Activated CD4-positive, alpha-beta T cell treated with anti-CD3 and anti-CD28 coated beads, Interleukin-2, amount 10 ng/mL, durations not matched to agents 24 days and 14 days (primary cell): ENCODE results near the gene CAMSAP1. TPM values are rescaled to one million over a fixed set of nuclear protein-coding genes. Genes with fewer than 3 reads are reported as not detected.
"Not testable (repeated sequence)": the region's sequence is repeated elsewhere in the genome, so short reads cannot be mapped to it uniquely, and the experiment has no call there.

Source experiments
- DNase-seq: peaks from one replicate; pipeline ENCODE4 v3.0.0; 2022
- H3K27ac Mint-ChIP-seq: one replicate; pipeline ENCODE4 v1.8.0; 2022; ENCODE audit warnings: mild to moderate bottlenecking, mixed read lengths
- H3K27me3 Mint-ChIP-seq: one replicate; pipeline ENCODE4 v1.8.0; 2022; ENCODE audit warnings: mixed read lengths
- H3K36me3 Mint-ChIP-seq: one replicate; pipeline ENCODE4 v1.8.0; 2022; ENCODE audit warnings: low read depth, mild to moderate bottlenecking, mixed read lengths
- H3K4me1 Mint-ChIP-seq: one replicate; pipeline ENCODE4 v1.8.0; 2021; ENCODE audit warnings: mixed read lengths
- H3K4me3 Mint-ChIP-seq: one replicate; pipeline ENCODE4 v1.8.0; 2022; ENCODE audit warnings: mild to moderate bottlenecking, moderate library complexity, mixed read lengths
- H3K9me3 Mint-ChIP-seq: one replicate; pipeline ENCODE4 v1.8.0; 2021; ENCODE audit warnings: mixed read lengths
- intact Hi-C: fragments of 100-400 bp; cut with micrococcal nuclease; formaldehyde crosslinking; loops from one replicate; pipeline ENCODE4 v1.15.1; 2023
- total RNA-seq: library from RNA; stranded (reverse); gene quantifications from 2 replicates; pipeline ENCODE4 v1.2.3, GENCODE V29; 2022

CAMSAP1 gene, protein sequence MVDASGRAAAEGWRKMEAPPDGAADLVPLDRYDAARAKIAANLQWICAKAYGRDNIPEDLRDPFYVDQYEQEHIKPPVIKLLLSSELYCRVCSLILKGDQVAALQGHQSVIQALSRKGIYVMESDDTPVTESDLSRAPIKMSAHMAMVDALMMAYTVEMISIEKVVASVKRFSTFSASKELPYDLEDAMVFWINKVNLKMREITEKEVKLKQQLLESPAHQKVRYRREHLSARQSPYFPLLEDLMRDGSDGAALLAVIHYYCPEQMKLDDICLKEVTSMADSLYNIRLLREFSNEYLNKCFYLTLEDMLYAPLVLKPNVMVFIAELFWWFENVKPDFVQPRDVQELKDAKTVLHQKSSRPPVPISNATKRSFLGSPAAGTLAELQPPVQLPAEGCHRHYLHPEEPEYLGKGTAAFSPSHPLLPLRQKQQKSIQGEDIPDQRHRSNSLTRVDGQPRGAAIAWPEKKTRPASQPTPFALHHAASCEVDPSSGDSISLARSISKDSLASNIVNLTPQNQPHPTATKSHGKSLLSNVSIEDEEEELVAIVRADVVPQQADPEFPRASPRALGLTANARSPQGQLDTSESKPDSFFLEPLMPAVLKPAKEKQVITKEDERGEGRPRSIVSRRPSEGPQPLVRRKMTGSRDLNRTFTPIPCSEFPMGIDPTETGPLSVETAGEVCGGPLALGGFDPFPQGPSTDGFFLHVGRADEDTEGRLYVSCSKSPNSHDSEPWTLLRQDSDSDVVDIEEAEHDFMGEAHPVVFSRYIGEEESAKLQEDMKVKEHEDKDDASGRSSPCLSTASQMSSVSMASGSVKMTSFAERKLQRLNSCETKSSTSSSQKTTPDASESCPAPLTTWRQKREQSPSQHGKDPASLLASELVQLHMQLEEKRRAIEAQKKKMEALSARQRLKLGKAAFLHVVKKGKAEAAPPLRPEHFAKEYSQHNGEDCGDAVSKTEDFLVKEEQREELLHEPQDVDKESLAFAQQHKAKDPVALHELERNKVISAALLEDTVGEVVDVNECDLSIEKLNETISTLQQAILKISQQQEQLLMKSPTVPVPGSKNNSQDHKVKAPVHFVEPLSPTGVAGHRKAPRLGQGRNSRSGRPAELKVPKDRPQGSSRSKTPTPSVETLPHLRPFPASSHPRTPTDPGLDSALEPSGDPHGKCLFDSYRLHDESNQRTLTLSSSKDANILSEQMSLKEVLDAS (N-terminal part only)
- 45.2 and 49.9 TPM in 2 replicates for total RNA-seq

DNA sequence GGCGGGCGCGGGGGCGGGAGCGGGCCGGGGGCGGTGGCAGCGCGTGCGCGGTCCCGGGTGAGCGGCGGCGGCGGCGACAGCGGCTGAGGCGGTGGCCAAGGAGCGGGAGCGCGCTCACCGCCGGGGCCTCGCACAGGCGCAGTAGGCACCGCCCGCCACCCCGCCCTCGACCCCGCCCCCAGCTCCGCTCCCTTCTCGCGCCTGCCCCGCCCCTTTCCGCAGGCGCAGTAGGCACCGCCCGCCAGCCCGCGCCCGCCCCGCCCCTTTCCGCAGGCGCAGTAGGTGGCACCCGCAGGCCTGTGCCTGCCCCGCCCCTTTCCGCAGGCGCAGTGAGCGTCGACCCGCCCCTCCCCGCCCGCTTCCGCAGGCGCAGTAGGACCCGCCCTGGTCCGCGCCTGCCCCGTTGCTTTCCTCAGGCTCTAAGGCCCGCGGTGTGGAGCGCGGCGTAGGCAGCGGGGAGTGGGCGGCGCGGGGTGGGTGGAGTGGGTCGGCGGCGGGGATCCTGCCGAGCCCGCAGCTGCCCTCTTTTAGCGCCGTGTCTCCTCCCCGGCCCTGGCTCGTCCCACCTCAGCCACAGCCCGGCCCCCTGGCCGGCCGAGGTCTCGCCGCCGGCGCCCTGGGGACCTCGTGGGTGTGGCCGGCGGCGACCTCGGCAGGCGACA lies at the start of gene CAMSAP1:
Gene CAMSAP1 (minus strand): TSS at position 116 of the 662 bp plus-strand sequence. CDS start 387 bp downstream, outside the sequence.
- intact Hi-C loops: loop anchor here (1.0 to 2.0 kb wide), 2 partner anchors 18 to 53 kb away; partner anchors contain the start of gene UBAC1
- Mint-ChIP-seq H3K4me1 (peaks cover 35% of the 10 kb centered on the region), H3K36me3 (peaks cover 56% of the 10 kb centered on the region), H3K27me3 (no peaks in the 10 kb centered on the region), H3K9me3 (peaks cover 11% of the 10 kb centered on the region), H3K27ac (peak within 1 kb of the TSS; percentile 80), H3K4me3 (peak within 1 kb of the TSS; percentile 84)
- DNase-seq: peak; percentile 98

DNA sequence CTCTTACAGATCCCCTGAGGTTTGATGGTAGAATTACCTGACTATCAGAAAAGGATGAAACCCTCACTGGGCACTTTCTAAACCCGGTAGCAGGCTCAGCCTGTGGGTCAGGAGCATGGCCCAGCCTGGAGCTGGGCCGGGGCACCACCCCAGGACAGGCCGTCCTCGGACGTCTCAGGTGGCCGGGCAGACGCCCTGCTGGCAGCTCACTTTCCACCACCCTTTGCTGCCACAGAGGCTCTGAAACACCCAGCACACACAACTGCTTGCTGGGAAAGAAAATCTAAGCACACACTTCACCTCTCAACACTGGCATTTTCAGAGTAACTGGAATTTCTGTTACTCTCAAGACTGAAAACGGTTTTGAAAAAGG lies 49.4 kb upstream of the CAMSAP1 start:
- intact Hi-C loops: loop anchor here (1.0 kb wide), 1 partner anchor 57 kb away; no protein-coding TSS in a partner anchor
- Mint-ChIP-seq H3K4me1 (peaks cover 22% of the 10 kb centered on the region), H3K9me3 (no peaks in the 10 kb centered on the region), H3K27ac (no peak overlapping the region), H3K4me3 (no peak overlapping the region), H3K36me3 (peaks cover 26% of the 10 kb centered on the region), H3K27me3 (no peaks in the 10 kb centered on the region)
- no peak for DNase-seq

DNA sequence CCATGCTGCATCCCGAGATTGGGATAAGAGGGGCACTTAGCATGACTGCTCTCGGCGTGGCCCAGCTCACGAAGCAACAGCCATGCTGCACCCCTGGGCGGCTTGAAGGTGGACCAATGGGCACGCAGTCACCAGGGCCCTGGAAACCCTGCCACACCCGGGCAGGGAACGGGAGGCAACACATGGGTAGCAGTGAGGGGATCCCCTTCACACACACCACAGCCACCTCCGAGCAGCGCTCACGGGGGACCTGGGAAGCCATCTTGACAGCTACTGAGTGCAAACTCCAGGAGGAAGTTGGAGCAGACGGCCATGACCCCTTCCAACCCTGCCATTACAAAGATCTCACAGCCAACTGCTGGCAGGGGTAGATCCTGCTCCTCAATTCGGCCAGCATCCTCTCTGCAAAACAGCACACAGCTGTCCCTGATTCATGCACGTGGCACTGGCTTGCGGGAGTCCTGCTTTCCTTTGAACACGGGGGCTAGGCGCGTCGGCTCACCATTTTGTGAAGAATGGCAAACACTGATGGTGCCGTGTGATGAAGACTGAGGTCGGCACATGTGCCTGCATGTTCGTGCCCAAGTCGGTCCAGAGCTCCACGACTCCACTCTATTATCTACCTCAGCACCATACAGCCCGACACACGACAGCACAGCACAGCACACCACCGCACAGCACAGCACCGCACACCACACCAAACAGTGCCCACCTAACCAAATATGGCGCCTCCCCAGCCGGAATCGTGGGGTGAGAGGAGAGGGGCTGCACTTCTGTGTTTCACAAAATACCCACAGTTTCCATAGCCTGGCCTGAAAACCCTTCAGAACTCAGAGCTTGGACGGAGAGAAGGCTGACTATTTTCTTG lies 48.8 kb upstream of the CAMSAP1 start:
- no peak for DNase-seq
- Mint-ChIP-seq H3K27ac (no peak overlapping the region), H3K36me3 (peaks cover 26% of the 10 kb centered on the region), H3K4me1 (peaks cover 17% of the 10 kb centered on the region), H3K4me3 (no peak overlapping the region), H3K27me3 (no peaks in the 10 kb centered on the region), H3K9me3 (no peaks in the 10 kb centered on the region)
- intact Hi-C loops: loop anchor here (1.0 kb wide), 1 partner anchor 57 kb away; no protein-coding TSS in a partner anchor

DNA sequence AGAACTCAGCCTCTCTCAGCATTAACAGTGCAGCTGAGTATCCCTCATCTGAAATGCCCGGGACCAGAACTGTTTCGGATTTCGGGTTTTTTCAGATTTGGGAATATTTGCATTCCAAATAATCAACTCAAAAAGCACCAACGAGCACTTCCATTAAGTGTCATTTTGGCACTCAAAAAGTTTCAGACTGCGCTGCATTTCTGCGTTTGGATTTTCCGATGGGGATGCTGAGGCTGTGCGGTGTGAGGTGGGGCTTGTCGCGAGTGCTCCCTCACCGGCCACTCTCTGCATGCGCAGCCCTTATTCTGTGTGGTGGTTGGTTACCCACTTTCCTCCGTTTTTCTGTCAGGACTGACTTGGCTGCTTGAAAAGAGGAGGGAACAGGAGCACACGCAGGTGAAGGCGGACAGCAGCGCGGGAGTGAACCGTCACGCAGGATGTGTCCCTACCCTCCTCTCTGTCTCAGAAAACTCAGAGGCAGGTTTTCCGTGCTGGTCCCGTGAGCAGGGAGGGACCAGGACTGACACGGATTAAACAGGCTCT lies 45.4 kb upstream of the CAMSAP1 start:
- DNase-seq: no peak
- Mint-ChIP-seq H3K36me3 (peaks cover 32% of the 10 kb centered on the region), H3K4me1 (peaks cover 8% of the 10 kb centered on the region), H3K9me3 (no peaks in the 10 kb centered on the region), H3K4me3 (no peak overlapping the region), H3K27ac (no peak overlapping the region), H3K27me3 (no peaks in the 10 kb centered on the region)
- intact Hi-C loops: no loop called here

DNA sequence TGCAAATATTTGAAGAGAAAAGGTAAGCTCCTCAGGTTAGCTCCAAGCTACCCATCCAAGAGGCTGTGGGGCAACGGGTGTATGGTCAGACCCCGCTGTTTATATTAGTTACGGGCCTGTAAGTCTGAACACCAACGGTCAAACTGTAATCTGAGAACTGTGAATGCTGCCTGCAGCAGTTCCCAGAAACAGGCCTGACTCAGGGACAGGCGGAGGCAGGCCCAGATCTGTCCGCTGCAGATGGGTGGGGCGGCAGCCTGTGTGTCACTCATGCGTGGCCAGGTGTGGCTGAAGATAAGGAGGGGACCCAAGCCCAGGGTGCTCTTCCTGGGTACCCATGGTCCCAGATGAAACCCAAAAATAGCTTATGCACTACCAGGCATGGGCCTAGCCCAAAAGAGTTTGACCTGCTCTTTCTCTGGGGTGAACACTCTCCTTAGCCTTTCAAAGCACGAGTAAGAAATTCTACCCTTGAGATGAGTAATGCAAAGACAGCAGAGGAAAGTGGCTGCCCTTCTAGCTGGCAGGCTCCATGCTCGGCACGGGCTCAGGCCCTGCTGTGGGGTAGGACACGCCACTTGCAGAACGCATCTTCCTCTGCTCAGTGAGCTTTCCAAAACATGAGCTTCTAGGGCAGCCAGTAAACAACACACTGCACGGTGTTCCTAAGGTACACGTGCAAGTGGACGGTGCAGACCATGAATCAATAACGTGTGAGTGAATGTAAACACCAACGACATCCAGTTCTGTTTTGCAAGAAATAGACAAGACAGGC lies 44.7 kb upstream of the CAMSAP1 start:
- H3K36me3 Mint-ChIP-seq: peaks cover 35% of the 10 kb centered on the region
- no peak overlapping the region for H3K4me3 Mint-ChIP-seq
- no peak overlapping the region for H3K27ac Mint-ChIP-seq
- H3K4me1 Mint-ChIP-seq: peaks cover 8% of the 10 kb centered on the region
- no peaks in the 10 kb centered on the region for H3K27me3 Mint-ChIP-seq
- intact Hi-C loops: no loop called here
- no peaks in the 10 kb centered on the region for H3K9me3 Mint-ChIP-seq
- DNase-seq: no peak

DNA sequence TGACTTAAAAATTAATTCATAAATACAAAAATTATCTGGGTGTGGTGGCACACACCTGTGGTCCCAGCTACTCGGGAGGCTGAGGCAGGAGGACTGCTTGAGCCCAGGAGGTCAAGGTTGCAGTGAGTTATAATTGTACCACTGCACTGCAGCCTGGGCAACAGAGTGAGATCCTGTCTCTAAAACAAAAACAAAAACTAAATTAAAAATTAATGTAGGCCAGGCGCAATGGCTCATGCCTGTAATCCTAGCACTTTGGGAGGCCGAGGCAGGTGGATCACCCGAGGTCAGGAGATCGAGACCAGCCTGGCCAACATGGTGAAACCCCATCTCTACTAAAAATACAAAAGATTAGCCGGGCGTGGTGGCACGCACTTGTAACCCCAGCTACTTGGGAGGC lies 44.0 kb upstream of the CAMSAP1 start:
- H3K27ac Mint-ChIP-seq, H3K9me3 Mint-ChIP-seq, H3K27me3 Mint-ChIP-seq, DNase-seq, intact Hi-C loops, H3K4me3 Mint-ChIP-seq, H3K4me1 Mint-ChIP-seq: not testable (repeated sequence)
- peaks cover 34% of the 10 kb centered on the region for H3K36me3 Mint-ChIP-seq

DNA sequence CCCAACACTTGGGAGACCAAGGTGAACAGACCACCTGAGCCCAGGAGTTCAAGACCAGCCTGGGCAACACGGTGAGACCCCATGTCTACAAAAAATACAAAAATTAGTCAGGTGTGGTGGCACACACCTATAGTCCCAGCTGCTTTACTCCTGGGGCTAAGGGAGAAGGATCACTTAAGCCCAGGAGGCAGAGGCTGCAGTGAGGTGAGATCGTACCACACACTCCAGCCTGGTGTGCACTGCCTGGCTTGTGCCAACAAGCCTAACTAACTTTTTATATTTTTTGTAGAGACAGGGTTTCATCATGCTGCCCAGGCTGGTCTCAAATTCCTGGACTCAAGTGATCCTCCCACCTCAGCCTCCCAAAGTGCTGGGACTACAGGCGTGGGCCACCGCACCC lies 43.5 kb upstream of the CAMSAP1 start:
- H3K36me3 Mint-ChIP-seq: peaks cover 36% of the 10 kb centered on the region
- intact Hi-C loops, H3K9me3 Mint-ChIP-seq: not testable (repeated sequence)

DNA sequence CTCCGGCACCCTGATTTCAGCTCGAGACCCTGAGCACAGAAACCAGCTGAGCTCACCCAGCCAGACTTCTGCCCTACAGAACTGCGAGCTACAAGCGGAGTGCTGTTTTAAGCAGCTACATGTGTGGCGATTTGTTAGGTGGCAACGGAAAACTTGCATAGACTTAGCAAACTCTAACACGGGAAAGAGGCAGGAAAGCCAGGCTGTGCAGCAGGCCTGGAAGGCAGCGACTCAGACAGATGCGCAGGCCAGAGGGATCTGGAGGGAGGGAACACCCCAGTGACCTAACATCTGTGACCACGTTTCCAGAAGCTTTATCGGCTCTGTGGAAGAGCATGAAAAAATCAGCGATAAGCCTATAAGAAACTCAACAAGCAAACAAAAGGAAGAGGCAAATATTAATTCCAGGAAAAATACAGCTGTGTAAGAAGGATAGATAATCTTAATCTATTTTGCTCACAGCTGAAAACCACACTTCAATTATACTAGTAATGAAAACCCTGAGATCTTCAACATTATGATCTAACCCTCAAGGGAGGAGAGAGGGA lies 42.9 kb upstream of the CAMSAP1 start:
- H3K36me3 Mint-ChIP-seq: peaks cover 43% of the 10 kb centered on the region
- intact Hi-C loops: no loop called here
- H3K27me3 Mint-ChIP-seq: no peaks in the 10 kb centered on the region
- H3K4me3 Mint-ChIP-seq: no peak overlapping the region
- DNase-seq: no peak
- peaks cover 4% of the 10 kb centered on the region for H3K4me1 Mint-ChIP-seq
- no peak overlapping the region for H3K27ac Mint-ChIP-seq
- no peaks in the 10 kb centered on the region for H3K9me3 Mint-ChIP-seq

More for the DNA sequence above, 43.5 kb upstream of the CAMSAP1 start:
- not testable (repeated sequence) for H3K4me1 Mint-ChIP-seq, H3K27me3 Mint-ChIP-seq, H3K4me3 Mint-ChIP-seq, DNase-seq, H3K27ac Mint-ChIP-seq

DNA sequence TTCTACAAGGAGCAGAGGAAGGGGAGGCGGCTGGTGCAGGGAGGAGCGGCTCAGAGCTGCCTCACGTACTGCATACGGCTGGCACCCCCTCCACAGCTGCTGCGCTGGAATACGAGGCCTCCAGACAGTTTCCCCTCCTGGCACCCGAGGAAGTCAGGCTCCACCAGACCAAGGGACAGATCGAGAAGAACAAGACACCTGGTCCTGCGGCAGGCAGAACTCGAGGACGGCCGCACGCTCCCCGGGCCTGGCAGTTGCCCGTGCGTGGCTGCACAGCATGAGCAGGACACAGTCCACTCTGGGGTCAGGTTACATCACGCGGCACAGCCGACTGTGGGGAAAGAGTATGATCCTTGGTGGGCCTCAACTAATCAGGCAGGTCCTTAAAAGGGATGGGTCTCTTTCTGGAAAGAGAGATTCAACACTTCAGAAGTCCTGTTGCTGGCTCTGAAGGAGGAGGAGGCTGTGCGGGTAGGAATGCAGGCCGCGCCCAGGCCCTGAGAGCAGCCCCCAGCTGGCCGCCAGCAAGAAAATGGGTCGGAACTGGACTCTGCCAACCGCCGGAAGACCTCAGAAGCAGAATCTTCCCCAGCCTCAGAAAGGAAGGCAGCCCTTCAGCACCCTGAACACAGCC lies 42.3 kb upstream of the CAMSAP1 start:
- no peaks in the 10 kb centered on the region for H3K9me3 Mint-ChIP-seq

DNA sequence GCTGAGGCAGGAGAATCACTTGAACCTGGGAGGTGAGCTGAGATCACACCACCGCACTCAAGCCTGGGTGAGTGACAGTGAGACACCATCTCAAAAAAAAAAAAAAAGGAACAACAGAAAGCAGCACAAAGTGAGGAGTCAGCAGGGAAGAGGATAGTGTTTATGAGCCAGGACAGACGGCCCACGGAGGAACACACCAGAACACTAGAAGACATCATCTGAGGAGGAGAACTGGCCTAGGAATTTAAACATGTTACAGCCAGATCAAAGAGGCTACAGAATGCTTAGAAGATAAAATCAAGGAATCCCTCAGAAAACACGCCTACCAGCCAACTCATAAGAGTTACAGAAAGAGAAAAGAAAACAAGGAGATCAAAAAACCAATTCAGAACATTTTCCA lies 41.6 kb upstream of the CAMSAP1 start:
- Mint-ChIP-seq H3K4me3 (no peak overlapping the region), H3K27me3 (no peaks in the 10 kb centered on the region), H3K36me3 (peaks cover 44% of the 10 kb centered on the region), H3K9me3 (no peaks in the 10 kb centered on the region), H3K4me1 (peaks cover 4% of the 10 kb centered on the region), H3K27ac (no peak overlapping the region)
- intact Hi-C loops: no loop called here
- DNase-seq: no peak

More for the DNA sequence above, 42.3 kb upstream of the CAMSAP1 start:
- H3K4me3 Mint-ChIP-seq: no peak overlapping the region
- intact Hi-C loops: no loop called here
- peaks cover 4% of the 10 kb centered on the region for H3K4me1 Mint-ChIP-seq
- no peak overlapping the region for H3K27ac Mint-ChIP-seq
- no peaks in the 10 kb centered on the region for H3K27me3 Mint-ChIP-seq
- no peak for DNase-seq
- H3K36me3 Mint-ChIP-seq: peaks cover 43% of the 10 kb centered on the region

DNA sequence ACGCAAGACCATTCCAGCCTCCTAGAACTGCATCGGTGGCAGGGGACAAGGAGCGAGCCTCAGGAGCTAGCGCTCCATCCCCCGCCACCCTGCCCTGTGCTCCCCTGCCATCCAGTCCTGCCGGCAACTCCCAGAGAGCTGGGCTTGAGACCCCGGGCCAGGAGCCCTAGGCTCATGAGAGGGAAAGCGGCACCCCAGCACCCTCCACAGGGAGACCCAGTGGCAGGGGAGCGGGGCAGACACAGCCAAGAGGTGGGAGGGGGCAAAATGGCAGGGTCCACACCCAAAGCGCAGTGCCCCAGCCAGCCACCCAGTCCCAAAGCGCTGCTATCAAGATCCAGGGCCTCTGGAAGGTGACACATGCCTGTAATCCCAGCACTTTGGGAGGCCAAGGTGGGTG lies 41.1 kb upstream of the CAMSAP1 start:
- H3K9me3 Mint-ChIP-seq: no peaks in the 10 kb centered on the region
- no peak overlapping the region for H3K4me3 Mint-ChIP-seq
- DNase-seq: no peak
- peaks cover 44% of the 10 kb centered on the region for H3K36me3 Mint-ChIP-seq
- H3K27me3 Mint-ChIP-seq: no peaks in the 10 kb centered on the region
- no peak overlapping the region for H3K27ac Mint-ChIP-seq
- intact Hi-C loops: no loop called here
- peaks cover 4% of the 10 kb centered on the region for H3K4me1 Mint-ChIP-seq
